Hindlimb muscle (tissue), 1 donor: ENCODE measurements around the gene TFB2M. TPM values are rescaled to one million over a fixed set of nuclear protein-coding genes. Genes with fewer than 3 reads are reported as not detected.
"Not testable (repeated sequence)": the region's sequence is repeated elsewhere in the genome, so short reads cannot be mapped to it uniquely, and the experiment has no call there.

Experiments
- DNase-seq: peaks from one replicate; pipeline ENCODE4 v3.0.0-alpha.2; 2013
- polyA plus RNA-seq: library from polyadenylated mRNA; unstranded; fragments of 120-200 nt; gene quantifications from one replicate; pipeline ENCODE4 v1.2.1, GENCODE V29; 2013; ENCODE audit not compliant: insufficient read length

Gene TFB2M
- 12.9 TPM for polyA plus RNA-seq

GRCh38 chr1:246566128-246566812, at the start of gene TFB2M, which contains the start of gene CNST:
Gene TFB2M, minus strand, starts transcription at chr1:246566261. Its CDS starts 123 bp downstream, at chr1:246566138.
Gene CNST, plus strand, starts transcription at chr1:246566456. Its CDS starts 25,107 bp downstream, at chr1:246591563.
- peak; percentile 99 for DNase-seq

- DNase-seq, result no peak
These were observed 47.2 kb upstream of the TFB2M start for GRCh38 chr1:246613096-246613758.

- DNase-seq, result no peak
These were observed 43.6 kb upstream of the TFB2M start for GRCh38 chr1:246609632-246610031.

- peak; percentile 19 for DNase-seq
These were observed 42.7 kb upstream of the TFB2M start for GRCh38 chr1:246608616-246609376.

- DNase-seq, result no peak
These were observed 41.4 kb upstream of the TFB2M start for GRCh38 chr1:246607462-246607861.

GRCh38 chr1:246605231-246605630, 39.2 kb upstream of the TFB2M start:
- not testable (repeated sequence) for DNase-seq

GRCh38 chr1:246602194-246602593, 36.1 kb upstream of the TFB2M start:
- DNase-seq, result no peak

GRCh38 chr1:246600579-246600978, 34.5 kb upstream of the TFB2M start:
- no peak for DNase-seq

GRCh38 chr1:246599315-246599714, 33.3 kb upstream of the TFB2M start:
- no peak for DNase-seq

- no peak for DNase-seq
These were observed 31.9 kb upstream of the TFB2M start for GRCh38 chr1:246597971-246598370.

- peak; percentile 34 for DNase-seq
These were observed 31.3 kb upstream of the TFB2M start for GRCh38 chr1:246597340-246597739.

- DNase-seq, result no peak
These were observed 29.1 kb upstream of the TFB2M start for GRCh38 chr1:246595146-246595545.

GRCh38 chr1:246592695-246593094, 26.6 kb upstream of the TFB2M start:
- DNase-seq, result no peak

- DNase-seq, result no peak
These were observed 25.9 kb upstream of the TFB2M start for GRCh38 chr1:246591958-246592357.

GRCh38 chr1:246591504-246591903, 25.4 kb upstream of the TFB2M start:
- DNase-seq, result no peak

GRCh38 chr1:246591047-246591446, 25.0 kb upstream of the TFB2M start:
- DNase-seq, result no peak

- not testable (repeated sequence) for DNase-seq
These were observed 23.9 kb upstream of the TFB2M start for GRCh38 chr1:246589919-246590318.

GRCh38 chr1:246588159-246588721, 22.2 kb upstream of the TFB2M start:
- DNase-seq, result no peak

- DNase-seq, result no peak
These were observed 21.5 kb upstream of the TFB2M start for GRCh38 chr1:246587606-246588005.

GRCh38 chr1:246587032-246587431, 21.0 kb upstream of the TFB2M start:
- DNase-seq, result no peak

- no peak for DNase-seq
These were observed 17.6 kb upstream of the TFB2M start for GRCh38 chr1:246583448-246584185.

GRCh38 chr1:246583056-246583440, 17.0 kb upstream of the TFB2M start:
- no peak for DNase-seq
